HCT116 (cell line): Measurements from ENCODE around the gene IGFBPL1. TPM values are rescaled to one million over a fixed set of nuclear protein-coding genes. Genes with fewer than 3 reads are reported as not detected.

Source experiments
- ATAC-seq: fragments of 200-7000 bp; cut with Tn5 transposase; 2 replicates; pipeline ENCODE4 v1.9.1; 2020; ENCODE audit warnings: mild to moderate bottlenecking, moderate library complexity
- BruUV-seq: library from RNA; stranded (reverse); fragments of 400-500 nt; replicated peaks from 2 replicates; lab custom pipeline; 2021; lab: Mats Ljungman, UMichigan
- CTCF ChIA-PET: fragments of 300-600 bp; sonication (Branson Sonifier 250); formaldehyde crosslinking; loops from one replicate; lab custom pipeline; 2021; ENCODE audit warnings: antibody characterized with exemption; lab: Charles Lee
- POLR2A ChIA-PET: fragments of 300-600, 350-600 bp; sonication (Branson Sonifier 250); formaldehyde crosslinking; loops from one replicate; lab custom pipeline; 2021; ENCODE audit warnings: antibody characterized with exemption; lab: Charles Lee
- RAD21 ChIA-PET, 2 experiments: fragments of 300-600 bp; sonication (Branson Sonifier 250); formaldehyde crosslinking; loops; one replicate each; lab custom pipeline; 2023; ENCODE audit warnings: low total read pairs in 2 of 2; ENCODE audit not compliant: uncharacterized antibody in 2 of 2, unreplicated experiment in 2 of 2, low non-redundant PET in 1 of 2; lab: Charles Lee
- DNase-seq: peaks from one replicate; pipeline ENCODE4 v3.0.0-alpha.2; 2010; ENCODE audit warnings: low read depth, low spot score
- H2AFZ ChIP-seq: fragments of 200-600 bp; shearing (Covaris generic), sonication (generic); 2 replicates; pipeline ENCODE4 v1.6.1; 2017; ENCODE audit warnings: low read depth, mixed run types, mixed read lengths, antibody characterized with exemption, low read length; ENCODE audit not compliant: poor library complexity, severe bottlenecking
- H3K27ac ChIP-seq: 2 replicates; pipeline ENCODE4 v1.5.1; 2012; ENCODE audit warnings: low read depth, low read length
- H3K27me3 ChIP-seq: fragments of 200-600 bp; sonication (generic); 2 replicates; pipeline ENCODE4 v1.6.1; 2016; ENCODE audit warnings: mixed run types, low read length, mixed read lengths; ENCODE audit not compliant: insufficient read depth
- H3K36me3 ChIP-seq, 2 experiments: fragments of 200-500 bp in 1 of 2; fragments of 200-600 bp in 1 of 2; sonication (Bioruptor generic) in 1 of 2; sonication (generic) in 1 of 2; 2 replicates each; pipeline versions ENCODE4 v1.5.1 to v1.6.1; 2014 to 2016; ENCODE audit warnings: low read length in 2 of 2, inconsistent platforms in 1 of 2, mixed read lengths in 1 of 2, mixed run types in 1 of 2; ENCODE audit not compliant: insufficient read depth in 2 of 2, control insufficient read depth in 1 of 2
- H3K4me1 ChIP-seq, 2 experiments: fragments of 200-600 bp in 1 of 2; sonication (generic) in 1 of 2; 2 replicates each; pipeline versions ENCODE4 v1.5.1 to v1.6.1; 2012 to 2017; ENCODE audit warnings: low read length in 2 of 2, inconsistent platforms in 1 of 2, mild to moderate bottlenecking in 1 of 2, mixed read lengths in 1 of 2, mixed run types in 1 of 2, moderate library complexity in 1 of 2; ENCODE audit not compliant: insufficient read depth in 2 of 2, control insufficient read depth in 1 of 2
- H3K4me2 ChIP-seq: fragments of 200-600 bp; sonication (generic); 2 replicates; pipeline ENCODE4 v1.6.1; 2017; ENCODE audit warnings: mixed run types, low read length, mixed read lengths
- H3K4me3 ChIP-seq, 2 experiments: fragments of 200-600 bp in 1 of 2; sonication (generic) in 1 of 2; replicated peaks in 1 of 2; 2 replicates each; pipeline ENCODE4 v1.5.1; 2011 to 2016; ENCODE audit warnings: low read length in 2 of 2, control low read depth in 1 of 2, low read depth in 1 of 2, mild to moderate bottlenecking in 1 of 2, mixed read lengths in 1 of 2, mixed run types in 1 of 2
- H3K79me2 ChIP-seq: fragments of 200-600 bp; sonication (generic); 2 replicates; pipeline ENCODE4 v1.6.1; 2017; ENCODE audit warnings: mild to moderate bottlenecking, mixed run types, low read length, moderate library complexity, mixed read lengths; ENCODE audit not compliant: insufficient read depth
- H3K9ac ChIP-seq: fragments of 200-600 bp; sonication (generic); 2 replicates; pipeline ENCODE4 v1.6.1; 2016; ENCODE audit warnings: low read length, mixed read lengths
- H3K9me2 ChIP-seq: fragments of 200-600 bp; sonication (generic), shearing (Covaris generic); 2 replicates; pipeline ENCODE4 v1.6.1; 2017; ENCODE audit warnings: mixed run types, mild to moderate bottlenecking, moderate library complexity; ENCODE audit not compliant: insufficient read depth
- H3K9me3 ChIP-seq, 2 experiments: fragments of 200-500 bp in 1 of 2; fragments of 200-600 bp in 1 of 2; sonication (Bioruptor generic) in 1 of 2; sonication (generic) in 1 of 2; 2 replicates each; pipeline ENCODE4 v1.6.1; 2014 to 2017; ENCODE audit warnings: low read length in 2 of 2, mixed read lengths in 2 of 2, inconsistent platforms in 1 of 2, low read depth in 1 of 2, mild to moderate bottlenecking in 1 of 2, mixed run types in 1 of 2, moderate library complexity in 1 of 2; ENCODE audit not compliant: control insufficient read depth in 1 of 2, insufficient read depth in 1 of 2
- H4K20me1 ChIP-seq: fragments of 200-600 bp; sonication (generic), shearing (Covaris generic); 2 replicates; pipeline ENCODE4 v1.6.1; 2017; ENCODE audit warnings: mixed run types, mild to moderate bottlenecking, moderate library complexity; ENCODE audit not compliant: insufficient read depth
- ATF3 ChIP-seq: IDR thresholded peaks from 2 replicates; pipeline ENCODE4 v1.6.1; 2012
- EGR1 ChIP-seq: IDR thresholded peaks from 2 replicates; pipeline ENCODE4 v1.6.1; 2012; ENCODE audit warnings: low read depth
- ELF1 ChIP-seq: IDR thresholded peaks from 2 replicates; pipeline ENCODE4 v1.6.1; 2012; ENCODE audit warnings: low read depth, borderline replicate concordance
- EZH2 ChIP-seq: fragments of 200-600 bp; sonication (generic); IDR thresholded peaks from 2 replicates; pipeline ENCODE4 v1.6.1; 2017; ENCODE audit warnings: antibody characterized with exemption, mixed run types
- MAX ChIP-seq: IDR thresholded peaks from 2 replicates; pipeline ENCODE4 v1.6.1; 2012
- POLR2A ChIP-seq: IDR thresholded peaks from 2 replicates; pipeline ENCODE4 v1.7.0; 2011; ENCODE audit warnings: borderline replicate concordance; ENCODE audit not compliant: insufficient read depth, insufficient read length; ENCODE audit errors: extremely low read depth
- POLR2AphosphoS5 ChIP-seq: IDR thresholded peaks from 2 replicates; pipeline ENCODE4 v1.6.1; 2011; ENCODE audit warnings: mild to moderate bottlenecking, low read depth, low read length, moderate library complexity
- SIN3A ChIP-seq: IDR thresholded peaks from 2 replicates; pipeline ENCODE4 v1.6.1; 2012; ENCODE audit warnings: low read depth
- SRF ChIP-seq: IDR thresholded peaks from 2 replicates; pipeline ENCODE4 v1.6.1; 2012; ENCODE audit warnings: low read depth
- ZBTB33 ChIP-seq: IDR thresholded peaks from 2 replicates; pipeline ENCODE4 v1.6.1; 2011; ENCODE audit warnings: mild to moderate bottlenecking, low read length, moderate library complexity; ENCODE audit not compliant: insufficient replicate concordance; ENCODE audit errors: extremely low read depth
- ZFX ChIP-seq: fragments of 450-650 bp; IDR thresholded peaks from 2 replicates; pipeline ENCODE4 v1.6.1; 2017
- ZNF274 ChIP-seq: fragments of 200-500 bp; sonication (Bioruptor generic); IDR thresholded peaks from 2 replicates; pipeline ENCODE4 v1.6.1; 2014; ENCODE audit warnings: mild to moderate bottlenecking, low read depth, low read length, inconsistent platforms
- intact Hi-C: fragments of 100-400 bp; cut with micrococcal nuclease; formaldehyde crosslinking; loops from 2 replicates; pipeline ENCODE4 v1.10.0; 2022
- total RNA-seq: library from RNA; stranded (reverse); gene quantifications from one replicate; pipeline ENCODE4 v1.2.1, GENCODE V29; 2021; ENCODE audit not compliant: unreplicated experiment

IGFBPL1 gene
- total RNA-seq, 1 experiment from 2014 or later = not detected

GRCh38 chr9:38416461-38416860 lies 7.8 kb downstream of the IGFBPL1 start (continued):
- no peak for TF ChIP-seq POLR2A
- TF ChIP-seq MAX = no peak
- TF ChIP-seq SRF = no peak
- no peak for TF ChIP-seq ZFX
- TF ChIP-seq POLR2AphosphoS5 = no peak
- no peak for TF ChIP-seq EGR1
- no peak for TF ChIP-seq EZH2
- no peak for TF ChIP-seq ATF3
- TF ChIP-seq ZNF274 = no peak
- no peak for TF ChIP-seq SIN3A

- Histone ChIP-seq H3K79me2 (no peaks in the 10 kb centered on the region), H3K4me1 (no peaks in the 10 kb centered on the region), H3K27me3 (peaks cover 17% of the 10 kb centered on the region), H3K4me3 (no peak overlapping the region), H3K9me3 (no peaks in the 10 kb centered on the region), H3K36me3 (no peaks in the 10 kb centered on the region), H2AFZ (no peak overlapping the region), H3K9me2 (no peaks in the 10 kb centered on the region), H4K20me1 (no peaks in the 10 kb centered on the region), H3K9ac (no peak overlapping the region), H3K27ac (no peak overlapping the region), H3K4me2 (no peak overlapping the region)
- intact Hi-C loops = no loop called here
- CTCF ChIA-PET = no interaction called here
- ATAC-seq (no peak), DNase-seq (no peak)
- POLR2A ChIA-PET = no interaction called here
- BruUV-seq = no TSS peak
- RAD21 ChIA-PET = interaction anchor here in 1 of 2 experiments (0.5 kb wide), 1 partner anchor 934 kb away, joined by 3 read pairs; no protein-coding TSS in a partner anchor
- no peak for TF ChIP-seq EZH2
- no peak for TF ChIP-seq ZBTB33
- TF ChIP-seq ELF1 = no peak
- TF ChIP-seq ZNF274 = no peak
Observed at GRCh38 chr9:38415856-38416255, 8.4 kb downstream of the IGFBPL1 start.
